Subcutaneous preadipocyte (primary cell): Measurements from ENCODE around the gene SPACA1. TPM values are rescaled to one million over a fixed set of nuclear protein-coding genes. Genes with fewer than 3 reads are reported as not detected.

Experiments
- total RNA-seq: library from RNA; depleted of rRNA; stranded (reverse); fragments of >200 nt; gene quantifications from 2 replicates; pipeline ENCODE4 v1.2.3, GENCODE V29; 2012

SPACA1 gene
- not detected in 2 replicates for total RNA-seq

GRCh38 chr6:88047510-88048150 lies at the start of gene SPACA1:
Gene SPACA1, plus strand, starts transcription at chr6:88047841. Its CDS starts 65 bp downstream, at chr6:88047906.

Other genes with a start within 250 kb of the SPACA1 start
- gene CNR1, start 118.5 kb downstream of the SPACA1 start, total RNA-seq = under 0.01 and 0.37 TPM in 2 replicates